Measurements from ENCODE around the gene WFIKKN2. TPM values are rescaled to one million over a fixed set of nuclear protein-coding genes. Genes with fewer than 3 reads are reported as not detected.
A peak's percentile ranks its signal among the peaks of the same experiment; 100 is the strongest.

Gene WFIKKN2
- total and polyA plus RNA-seq, 2 of the 8 experiments (the other 6 are each of a cell fraction or from before 2014, with no cell fraction given), result 0.07 to 0.30 TPM

DNA sequence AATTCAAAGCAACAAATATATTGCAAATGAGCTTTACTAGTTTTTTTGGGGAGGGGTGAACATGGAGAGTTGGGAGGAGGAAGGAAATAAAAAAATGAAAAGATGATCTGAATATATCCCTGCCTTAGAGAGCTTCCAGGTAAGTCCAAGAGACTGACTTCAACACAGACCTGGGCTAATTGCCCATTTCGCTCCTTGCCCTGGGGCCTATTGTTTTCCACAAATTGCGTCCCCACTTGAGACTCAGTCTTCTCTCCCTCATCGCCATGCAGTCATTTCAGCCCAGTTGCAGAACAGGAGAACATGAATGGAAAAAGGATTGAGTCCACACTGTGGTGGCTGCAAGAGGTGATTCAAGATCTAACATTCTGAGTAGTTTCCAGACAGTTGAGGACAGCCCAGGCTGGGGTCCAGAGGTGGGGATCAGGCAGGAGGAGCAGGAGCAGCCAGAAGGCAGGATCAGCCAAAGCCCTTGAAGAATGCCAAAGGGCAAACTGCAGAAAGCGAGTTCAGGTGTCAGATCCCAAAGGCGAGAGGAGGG, 52.4 kb downstream of the WFIKKN2 start:
- WGBS, 2 experiments (ENCODE audit: extremely low coverage in 1 of 2, insufficient coverage in 1 of 2, insufficient read length in 1 of 2, insufficient replicate concordance in 2 of 2, low coverage in 1 of 2, low lambda C conversion rate in 2 of 2, missing lambda C conversion rate in 1 of 2), result 90% methylated on average over 5 of the region's 5 CpGs; no CpG with 5 or more reads in 1 of the 2 experiments
- H4K91ac ChIP-seq (replicated peaks; ENCODE audit: insufficient read length, low read length), result no peak overlapping the region
- no peaks in the 10 kb centered on the region for H3K9me3 ChIP-seq (ENCODE audit: insufficient read depth in 2 of 2, low read depth in 1 of 2, low read length in 1 of 2)
- H3K56ac ChIP-seq (replicated peaks; ENCODE audit: insufficient read length, low read depth, low read length), result no peak overlapping the region
- POLR2A ChIA-PET (ENCODE audit: partially characterized antibody), result interaction anchor here (0.6 to 7.5 kb wide), 5 partner anchors 22 to 218 kb away, joined by 3 to 72 read pairs (median 4); partner anchors contain the start of gene TOB1
- no peak overlapping the region for H3K27ac ChIP-seq (ENCODE audit: low read depth, low read length)
- H3K18ac ChIP-seq (ENCODE audit: extremely low read depth, low read length), result peak overlapping the region; percentile 66; the same call in 1 of the 2 replicates
- H4K8ac ChIP-seq (ENCODE audit: extremely low read depth, insufficient read depth, low read length), result no peak overlapping the region
- no peak overlapping the region for H3K14ac ChIP-seq (ENCODE audit: insufficient read length)
- H3K4me2 ChIP-seq (ENCODE audit: insufficient read depth in 1 of 2, low read depth in 2 of 2, low read length in 2 of 2), result no peak overlapping the region
- no peaks in the 10 kb centered on the region for H3K23me2 ChIP-seq (ENCODE audit: low read depth, low read length)
- H2BK12ac ChIP-seq (ENCODE audit: low read depth, low read length), result no peak overlapping the region
- peaks cover 6 to 17% (median 12%) of the 10 kb centered on the region in 4 experiments for H3K4me1 ChIP-seq (replicated peaks in 1 of 4; ENCODE audit: control insufficient read depth in 3 of 4, insufficient read depth in 4 of 4, low read length in 3 of 4)
- H3K79me1 ChIP-seq (ENCODE audit: low read depth, low read length), result no peaks in the 10 kb centered on the region
- no peaks in the 10 kb centered on the region for H3K36me3 ChIP-seq (ENCODE audit: control insufficient read depth in 2 of 4, insufficient read depth in 4 of 4, low read length in 3 of 4)
- H2BK5ac ChIP-seq (ENCODE audit: low read depth, low read length), result no peak overlapping the region
- H3K4me3 ChIP-seq (ENCODE audit: extremely low read depth in 1 of 4, insufficient read depth in 2 of 4, low read depth in 3 of 4, low read length in 4 of 4), result no peak overlapping the region
- no peak overlapping the region for H2BK120ac ChIP-seq (replicated peaks; ENCODE audit: low read depth, low read length)
- no peak for FAIRE-seq
- no peaks in the 10 kb centered on the region for H4K20me1 ChIP-seq (replicated peaks in 1 of 2; ENCODE audit: control insufficient read depth in 1 of 2, insufficient read depth in 2 of 2, low read length in 2 of 2)
- H2BK15ac ChIP-seq (ENCODE audit: low read length), result peak overlapping the region; percentile 62; the same call in 1 of the 2 replicates
- H2BK20ac ChIP-seq (ENCODE audit: low read length), result 0 out of 2 replicates have a peak overlapping the region, but pooled peaks have one; percentile 21
- H4K5ac ChIP-seq (ENCODE audit: insufficient read length, low read depth, low read length), result no peak overlapping the region
- no peak overlapping the region for H3K9ac ChIP-seq (replicated peaks in 1 of 4; ENCODE audit: extremely low read depth in 1 of 4, low read depth in 3 of 4, low read length in 3 of 4)
- no peak overlapping the region for H2AFZ ChIP-seq (ENCODE audit: low read length)
- TF ChIP-seq SIRT6 (IDR thresholded peaks at IDR 0.05; ENCODE audit: low read length) (no peak), GTF2F1 (IDR thresholded peaks at IDR 0.05; ENCODE audit: borderline replicate concordance, low read depth, low read length) (no peak), SP1 (IDR thresholded peaks at IDR 0.05; ENCODE audit: low read depth, low read length) (no peak), RAD21 (IDR thresholded peaks at IDR 0.05 in 1 of 2, conservative IDR thresholded peaks at IDR 0.05 in 1 of 2; ENCODE audit: low read depth in 2 of 2, low read length in 2 of 2) (no peak), KDM4A (IDR thresholded peaks at IDR 0.05; ENCODE audit: low read depth, low read length, severe bottlenecking) (no peak), TBP (IDR thresholded peaks at IDR 0.05; ENCODE audit: low read depth, low read length) (no peak), NRF1 (IDR thresholded peaks at IDR 0.05; ENCODE audit: low read depth, low read length) (no peak), CBX8 (IDR thresholded peaks at IDR 0.05; ENCODE audit: borderline replicate concordance, low read depth, low read length) (no peak), JUN (IDR thresholded peaks at IDR 0.05; ENCODE audit: low read depth, low read length) (no peak), CBX5 (IDR thresholded peaks at IDR 0.05; ENCODE audit: low read depth, low read length) (no peak), CREB1 (IDR thresholded peaks at IDR 0.05) (no peak), BCL11A (IDR thresholded peaks at IDR 0.05; ENCODE audit: low read depth in 2 of 2, low read length in 2 of 2) (no peak), SRF (IDR thresholded peaks at IDR 0.05; ENCODE audit: low read depth, low read length) (no peak)
- no peak overlapping the region for H3K4ac ChIP-seq (replicated peaks; ENCODE audit: insufficient read length, low read depth, low read length)
- no peak overlapping the region for H3K23ac ChIP-seq (ENCODE audit: insufficient read length)
- H2AK5ac ChIP-seq (ENCODE audit: low read depth, low read length), result no peak overlapping the region
- CTCF ChIA-PET (ENCODE audit: partially characterized antibody), result interaction anchor here (0.6 to 2.0 kb wide), 14 partner anchors 9 to 120 kb away, joined by 3 to 6 read pairs (median 3); partner anchors contain the start of gene ANKRD40CL
- DNase-seq (ENCODE audit: low read depth in 1 of 2, low spot score in 2 of 2), result no peak
- H3K27me3 ChIP-seq (replicated peaks in 1 of 4; ENCODE audit: control insufficient read depth in 3 of 4, extremely low read depth in 1 of 4, insufficient read depth in 3 of 4, low read length in 3 of 4), result no peaks in the 10 kb centered on the region
- H3K79me2 ChIP-seq (ENCODE audit: control insufficient read depth in 1 of 2, insufficient read depth in 2 of 2, low read length in 2 of 2), result no peaks in the 10 kb centered on the region

All from H1 (cell line).